NT2/D1 (cell line): ENCODE results near the gene SOX30.
"Not testable (repeated sequence)": the region's sequence is repeated elsewhere in the genome, so short reads cannot be mapped to it uniquely, and the experiment has no call there.

Experiments used
- YY1 ChIP-seq: IDR thresholded peaks from 2 replicates; pipeline ENCODE4 v1.6.1; 2011; ENCODE audit not compliant: insufficient read length, insufficient read depth
- ZNF274 ChIP-seq: IDR thresholded peaks from 2 replicates; pipeline ENCODE4 v1.6.1; 2011; ENCODE audit warnings: mild to moderate bottlenecking, low read depth, low read length

- not testable (repeated sequence) for TF ChIP-seq ZNF274, YY1
Measured at GRCh38 chr5:157696154-157696553, 43.9 kb upstream of the SOX30 start.
